Smooth muscle cell (in vitro differentiated cells): ENCODE results near the gene COX18. TPM values are rescaled to one million over a fixed set of nuclear protein-coding genes. Genes with fewer than 3 reads are reported as not detected.
A peak's percentile ranks its signal among the peaks of the same experiment; 100 is the strongest.

Experiments
- DNase-seq: peaks from one replicate; lab custom pipeline; 2025; ENCODE audit not compliant: unreplicated experiment; lab: John Stamatoyannopoulos, UW
- H2AFZ ChIP-seq: fragments of 200-600 bp; sonication (generic); 2 replicates; pipeline ENCODE4 v1.6.0; 2016; ENCODE audit warnings: antibody characterized with exemption, low read depth, mild to moderate bottlenecking
- H3F3A ChIP-seq: fragments of 200-600 bp; sonication (generic); 2 replicates; pipeline ENCODE4 v1.6.0; 2017; ENCODE audit warnings: antibody characterized with exemption, low read depth
- H3K27ac ChIP-seq: fragments of 200-600 bp; sonication (generic); 2 replicates; pipeline ENCODE4 v1.5.1; 2016; ENCODE audit warnings: low read depth, mild to moderate bottlenecking
- H3K27me3 ChIP-seq: fragments of 200-600 bp; sonication (generic); 2 replicates; pipeline ENCODE4 v1.6.1; 2016; ENCODE audit warnings: low read depth, mild to moderate bottlenecking
- H3K36me3 ChIP-seq: fragments of 200-600 bp; sonication (generic); 2 replicates; pipeline ENCODE4 v1.5.1; 2016; ENCODE audit warnings: low read depth
- H3K4me1 ChIP-seq: fragments of 200-600 bp; sonication (generic); 2 replicates; pipeline ENCODE4 v1.5.1; 2016; ENCODE audit warnings: low read depth
- H3K4me2 ChIP-seq: fragments of 200-600 bp; sonication (generic); 2 replicates; pipeline ENCODE4 v1.6.0; 2016; ENCODE audit warnings: mild to moderate bottlenecking
- H3K4me3 ChIP-seq: fragments of 200-600 bp; sonication (generic); 2 replicates; pipeline ENCODE4 v1.5.1; 2016; ENCODE audit warnings: mild to moderate bottlenecking
- H3K79me2 ChIP-seq: fragments of 200-600 bp; sonication (generic); 2 replicates; pipeline ENCODE4 v1.6.0; 2016; ENCODE audit warnings: low read depth, mild to moderate bottlenecking
- H3K9ac ChIP-seq: fragments of 200-600 bp; sonication (generic); 2 replicates; pipeline ENCODE4 v1.6.0; 2016; ENCODE audit warnings: low read depth
- H3K9me3 ChIP-seq: fragments of 200-600 bp; sonication (generic); replicated peaks from 2 replicates; pipeline ENCODE4 v1.5.1; 2016; ENCODE audit warnings: low read depth
- H4K20me1 ChIP-seq: fragments of 200-600 bp; sonication (generic); 2 replicates; pipeline ENCODE4 v1.6.0; 2016; ENCODE audit warnings: low read depth
- CTCF ChIP-seq: fragments of 200-600 bp; sonication (generic); IDR thresholded peaks from 2 replicates; pipeline ENCODE4 v1.5.1; 2017; ENCODE audit warnings: borderline replicate concordance, mild to moderate bottlenecking, antibody characterized with exemption; ENCODE audit not compliant: insufficient read depth, poor library complexity, severe bottlenecking
- WGBS: methylation state at CpG from one replicate; pipeline ENCODE4 v1.1.7; 2016; ENCODE audit warnings: low lambda C conversion rate; 5-methylcytosine and 5-hydroxymethylcytosine counted together
- polyA plus RNA-seq: library from polyadenylated mRNA; unstranded; fragments of >200 nt; fragmentation: Nextera tagmentation; extraction: Ambion mirVana; gene quantifications from 2 replicates; pipeline ENCODE4 v1.2.1, GENCODE V29; 2016
- total RNA-seq: library from RNA; depleted of rRNA; stranded (reverse); fragments of >200 nt; gene quantifications from 2 replicates; pipeline ENCODE4 v1.2.3, GENCODE V29; 2014

COX18 gene
- total and polyA plus RNA-seq, 2 experiments from 2014 or later = 7.1 to 24.2 TPM

- peaks cover 32% of the 10 kb centered on the region for H3K79me2 ChIP-seq
- no peaks in the 10 kb centered on the region for H3K36me3 ChIP-seq
- peak overlapping the region; percentile 82 for H3K9ac ChIP-seq
- H3K27ac ChIP-seq = peak overlapping the region; percentile 90
- no peak for TF ChIP-seq CTCF
- H4K20me1 ChIP-seq = no peaks in the 10 kb centered on the region
- DNase-seq = no peak
- H2AFZ ChIP-seq = peak overlapping the region; percentile 79
- peak overlapping the region; percentile 94 for H3K4me2 ChIP-seq
- no peaks in the 10 kb centered on the region for H3K9me3 ChIP-seq
- H3K27me3 ChIP-seq = no peaks in the 10 kb centered on the region
- H3K4me1 ChIP-seq = peaks cover 8% of the 10 kb centered on the region
- WGBS = 87% methylated on average over 4 of the region's 4 CpGs
- peak overlapping the region; percentile 71 for H3K4me3 ChIP-seq
- H3F3A ChIP-seq = peaks cover 24% of the 10 kb centered on the region
Measured at GRCh38 chr4:73067971-73068394, 1.5 kb downstream of the COX18 start.

DNA sequence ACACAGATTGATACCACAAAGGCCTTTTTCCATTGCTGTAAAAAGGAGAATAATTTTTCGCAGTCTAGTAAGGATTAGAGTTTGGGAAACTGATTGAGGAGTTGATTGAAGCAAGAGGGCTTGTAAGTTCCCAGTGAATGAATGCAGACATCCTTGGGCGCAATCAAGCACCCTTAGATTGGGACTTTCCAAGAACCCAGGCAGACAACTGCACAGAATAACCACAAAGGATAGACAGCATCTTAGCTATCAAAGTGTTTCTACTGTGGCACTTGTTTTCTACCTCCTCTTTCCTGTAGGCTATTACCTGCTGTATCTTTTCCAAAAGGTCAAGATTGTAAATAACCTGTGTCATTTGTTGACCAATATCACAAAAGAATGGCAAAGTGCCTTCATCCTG lies 2.6 kb downstream of the COX18 start:
- Histone ChIP-seq H3K4me3 (no peak overlapping the region), H3F3A (peaks cover 15% of the 10 kb centered on the region), H3K4me1 (peaks cover 8% of the 10 kb centered on the region), H3K9me3 (no peaks in the 10 kb centered on the region), H3K9ac (no peak overlapping the region), H4K20me1 (no peaks in the 10 kb centered on the region), H3K79me2 (peaks cover 32% of the 10 kb centered on the region), H3K27ac (no peak overlapping the region), H3K4me2 (no peak overlapping the region), H2AFZ (no peak overlapping the region), H3K36me3 (no peaks in the 10 kb centered on the region), H3K27me3 (no peaks in the 10 kb centered on the region)
- 98% methylated on average over 2 of the region's 2 CpGs for whole genome bisulfite sequencing
- no peak for TF ChIP-seq CTCF
- DNase-seq = no peak

DNA sequence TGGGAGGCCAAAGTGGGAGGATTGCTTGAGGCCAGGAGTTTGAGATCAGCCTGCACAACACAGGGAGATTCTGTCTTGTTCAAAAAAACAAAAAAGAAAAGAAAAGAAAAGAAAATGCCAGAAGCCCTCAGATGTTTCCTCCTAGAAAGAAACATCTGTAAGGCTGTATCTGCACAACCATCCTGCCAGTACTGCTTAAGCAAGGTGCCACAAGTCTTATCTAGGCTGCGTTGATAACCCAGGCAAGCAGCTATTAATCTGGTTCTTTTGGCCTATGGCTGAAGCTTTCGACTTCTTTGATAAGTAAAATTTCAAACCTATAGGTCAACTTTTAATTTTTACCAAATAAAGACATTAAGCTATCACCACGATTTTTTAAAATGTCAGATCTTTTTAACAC lies 3.1 kb downstream of the COX18 start:
- no peak for DNase-seq
- Histone ChIP-seq H3K36me3 (no peaks in the 10 kb centered on the region), H3K27ac (no peak overlapping the region), H2AFZ (no peak overlapping the region), H3K4me2 (no peak overlapping the region), H3K9ac (no peak overlapping the region), H3K9me3 (no peaks in the 10 kb centered on the region), H3K27me3 (no peaks in the 10 kb centered on the region), H3F3A (peaks cover 12% of the 10 kb centered on the region), H4K20me1 (no peaks in the 10 kb centered on the region), H3K4me3 (no peak overlapping the region), H3K4me1 (peaks cover 8% of the 10 kb centered on the region), H3K79me2 (peaks cover 32% of the 10 kb centered on the region)
- no peak for TF ChIP-seq CTCF
- 93% methylated on average over 3 of the region's 3 CpGs for WGBS

- WGBS = 81% methylated on average over 4 of the region's 4 CpGs
- H3K79me2 ChIP-seq = peaks cover 32% of the 10 kb centered on the region
- no peaks in the 10 kb centered on the region for H3K9me3 ChIP-seq
- H2AFZ ChIP-seq = no peak overlapping the region
- H3K27me3 ChIP-seq = no peaks in the 10 kb centered on the region
- peaks cover 8% of the 10 kb centered on the region for H3K4me1 ChIP-seq
- TF ChIP-seq CTCF = no peak
- no peak for DNase-seq
- no peak overlapping the region for H3K27ac ChIP-seq
- H3K36me3 ChIP-seq = peaks cover 12% of the 10 kb centered on the region
- H3K4me3 ChIP-seq = no peak overlapping the region
- H3K9ac ChIP-seq = no peak overlapping the region
- H3F3A ChIP-seq = no peaks in the 10 kb centered on the region
- H3K4me2 ChIP-seq = no peak overlapping the region
- no peaks in the 10 kb centered on the region for H4K20me1 ChIP-seq
Measured at GRCh38 chr4:73064536-73064935, 5.0 kb downstream of the COX18 start.
